ENCODE results near the gene CACHD1. TPM values are rescaled to one million over a fixed set of nuclear protein-coding genes. Genes with fewer than 3 reads are reported as not detected.

The CACHD1 gene
- total and polyA plus RNA-seq, 2 of the 8 experiments (the other 6 are each of a cell fraction or from before 2014, with no cell fraction given) = 22.2 to 42.5 TPM

DNA sequence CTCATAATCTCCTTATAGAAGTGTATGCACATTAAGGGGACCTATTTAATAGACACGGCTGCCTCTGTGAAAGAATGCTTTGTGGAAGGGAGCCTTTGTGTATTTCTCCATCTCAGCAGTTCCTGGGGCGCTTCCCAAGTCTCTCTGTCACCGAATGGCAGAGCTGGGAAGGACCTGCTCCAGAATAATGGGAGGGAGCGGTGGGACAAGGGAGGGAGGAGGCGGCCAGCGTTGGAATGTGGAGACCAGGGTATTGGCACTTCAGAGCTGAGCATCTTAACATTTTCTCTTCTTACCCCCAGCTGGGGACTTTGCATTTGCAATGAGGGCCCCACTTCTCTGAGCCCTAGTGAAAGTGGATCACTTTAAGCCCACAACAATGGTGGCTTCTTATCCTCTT lies 23.9 kb downstream of the CACHD1 start (continued):
- TF ChIP-seq RAD21 (IDR thresholded peaks at IDR 0.05 in 1 of 2, conservative IDR thresholded peaks at IDR 0.05 in 1 of 2; ENCODE audit: low read depth in 2 of 2, low read length in 2 of 2) = 0 out of 4 replicates have a peak, but pooled peaks of 1 of the 2 experiments have one; percentile 13
- TF ChIP-seq, protein P1, sequence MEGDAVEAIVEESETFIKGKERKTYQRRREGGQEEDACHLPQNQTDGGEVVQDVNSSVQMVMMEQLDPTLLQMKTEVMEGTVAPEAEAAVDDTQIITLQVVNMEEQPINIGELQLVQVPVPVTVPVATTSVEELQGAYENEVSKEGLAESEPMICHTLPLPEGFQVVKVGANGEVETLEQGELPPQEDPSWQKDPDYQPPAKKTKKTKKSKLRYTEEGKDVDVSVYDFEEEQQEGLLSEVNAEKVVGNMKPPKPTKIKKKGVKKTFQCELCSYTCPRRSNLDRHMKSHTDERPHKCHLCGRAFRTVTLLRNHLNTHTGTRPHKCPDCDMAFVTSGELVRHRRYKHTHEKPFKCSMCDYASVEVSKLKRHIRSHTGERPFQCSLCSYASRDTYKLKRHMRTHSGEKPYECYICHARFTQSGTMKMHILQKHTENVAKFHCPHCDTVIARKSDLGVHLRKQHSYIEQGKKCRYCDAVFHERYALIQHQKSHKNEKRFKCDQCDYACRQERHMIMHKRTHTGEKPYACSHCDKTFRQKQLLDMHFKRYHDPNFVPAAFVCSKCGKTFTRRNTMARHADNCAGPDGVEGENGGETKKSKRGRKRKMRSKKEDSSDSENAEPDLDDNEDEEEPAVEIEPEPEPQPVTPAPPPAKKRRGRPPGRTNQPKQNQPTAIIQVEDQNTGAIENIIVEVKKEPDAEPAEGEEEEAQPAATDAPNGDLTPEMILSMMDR (IDR thresholded peaks at IDR 0.05; ENCODE audit: control extremely low read depth in 1 of 3, insufficient read depth in 1 of 3, low read depth in 1 of 3, low read length in 3 of 3) = no peak
- TF ChIP-seq TCF12 (IDR thresholded peaks at IDR 0.05; ENCODE audit: low read depth, low read length) = 0 out of 2 replicates have a peak, but pooled peaks have one; percentile 12
- TF ChIP-seq, protein P2, sequence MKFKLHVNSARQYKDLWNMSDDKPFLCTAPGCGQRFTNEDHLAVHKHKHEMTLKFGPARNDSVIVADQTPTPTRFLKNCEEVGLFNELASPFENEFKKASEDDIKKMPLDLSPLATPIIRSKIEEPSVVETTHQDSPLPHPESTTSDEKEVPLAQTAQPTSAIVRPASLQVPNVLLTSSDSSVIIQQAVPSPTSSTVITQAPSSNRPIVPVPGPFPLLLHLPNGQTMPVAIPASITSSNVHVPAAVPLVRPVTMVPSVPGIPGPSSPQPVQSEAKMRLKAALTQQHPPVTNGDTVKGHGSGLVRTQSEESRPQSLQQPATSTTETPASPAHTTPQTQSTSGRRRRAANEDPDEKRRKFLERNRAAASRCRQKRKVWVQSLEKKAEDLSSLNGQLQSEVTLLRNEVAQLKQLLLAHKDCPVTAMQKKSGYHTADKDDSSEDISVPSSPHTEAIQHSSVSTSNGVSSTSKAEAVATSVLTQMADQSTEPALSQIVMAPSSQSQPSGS (IDR thresholded peaks at IDR 0.05; ENCODE audit: low read length) = 0 out of 2 replicates have a peak, but pooled peaks have one; percentile 40
- no peak for TF ChIP-seq HDAC6 (IDR thresholded peaks at IDR 0.05; ENCODE audit: low read depth, low read length)
- peak; percentile 79; the same call in 1 of the 2 replicates for TF ChIP-seq YY1 (IDR thresholded peaks at IDR 0.05; ENCODE audit: low read depth, low read length)
- peak; percentile 92 for TF ChIP-seq CTBP2 (IDR thresholded peaks at IDR 0.05; ENCODE audit: borderline replicate concordance, insufficient read depth, insufficient read length, low read length)
- peak; percentile 53; the same call in 1 of the 2 replicates for TF ChIP-seq TBP (IDR thresholded peaks at IDR 0.05; ENCODE audit: low read depth, low read length)

Measured in H1 (cell line).